Activated CD4-positive, CD25-positive, alpha-beta regulatory T cell treated with anti-CD3 and anti-CD28 coated beads, Interleukin-2, amount 50 U/mL, for 72 hours (primary cell): ENCODE measurements around the gene GGACT.

ENCODE experiments used
- DNase-seq: peaks from one replicate; pipeline ENCODE4 v3.0.0; 2021

GGACT gene

GRCh38 chr13:100545684-100546061, 42.9 kb downstream of the GGACT start:
- DNase-seq = no peak

- no peak for DNase-seq
These were observed 43.5 kb downstream of the GGACT start for GRCh38 chr13:100544866-100545683.

- DNase-seq = no peak
These were observed 44.6 kb downstream of the GGACT start for GRCh38 chr13:100543872-100544602.

- no peak for DNase-seq
These were observed 45.8 kb downstream of the GGACT start for GRCh38 chr13:100542826-100543156.

GRCh38 chr13:100541897-100542825, 46.4 kb downstream of the GGACT start:
- no peak for DNase-seq

- no peak for DNase-seq
These were observed 48.0 kb downstream of the GGACT start for GRCh38 chr13:100540621-100541020.

- no peak for DNase-seq
These were observed 50.6 kb downstream of the GGACT start for GRCh38 chr13:100537951-100538462.

GRCh38 chr13:100537486-100537885, 51.1 kb downstream of the GGACT start:
- no peak for DNase-seq

- DNase-seq = no peak
These were observed 51.9 kb downstream of the GGACT start for GRCh38 chr13:100536643-100537180.

- no peak for DNase-seq
These were observed 53.0 kb downstream of the GGACT start for GRCh38 chr13:100535426-100536135.

GRCh38 chr13:100534911-100535310, 53.7 kb downstream of the GGACT start:
- DNase-seq = no peak

- no peak for DNase-seq
These were observed 54.3 kb downstream of the GGACT start for GRCh38 chr13:100534147-100534843.

GRCh38 chr13:100533588-100534041, 55.0 kb downstream of the GGACT start:
- DNase-seq = no peak

GRCh38 chr13:100532836-100533435, 55.7 kb downstream of the GGACT start:
- DNase-seq = no peak

- no peak for DNase-seq
These were observed 56.4 kb downstream of the GGACT start for GRCh38 chr13:100532090-100532766.

GRCh38 chr13:100530671-100531213, 57.8 kb downstream of the GGACT start:
- no peak for DNase-seq

GRCh38 chr13:100529666-100530377, 58.8 kb downstream of the GGACT start:
- no peak for DNase-seq

- DNase-seq = no peak
These were observed 59.8 kb downstream of the GGACT start for GRCh38 chr13:100528820-100529219.

- DNase-seq = no peak
These were observed 60.2 kb downstream of the GGACT start for GRCh38 chr13:100528353-100528752.
